Ovary (tissue), 3 donors: ENCODE data around the gene FARP1.

ENCODE experiments used
- EP300 ChIP-seq: sonication (generic); formaldehyde crosslinking; IDR thresholded peaks from one replicate; pipeline ENCODE4 v1.6.1; 2017; ENCODE audit warnings: antibody characterized with exemption
- POLR2A ChIP-seq: fragments of 450-650 bp; IDR thresholded peaks from one replicate; pipeline ENCODE4 v1.6.1; 2017; ENCODE audit warnings: antibody characterized with exemption, mild to moderate bottlenecking, moderate library complexity
- TF ChIP-seq, protein P1 (sequence below), 3 donors: fragments of 450-650 bp in 2 of 3; fragments of 200-600 bp in 1 of 3; IDR thresholded peaks; one replicate each; pipeline versions ENCODE4 v1.5.1 to v1.8.0; 2016 to 2022; ENCODE audit warnings: antibody characterized with exemption in 3 of 3, mild to moderate bottlenecking in 1 of 3
- donor health status: DM: no; HTN: no; CAD: no.

DNA sequence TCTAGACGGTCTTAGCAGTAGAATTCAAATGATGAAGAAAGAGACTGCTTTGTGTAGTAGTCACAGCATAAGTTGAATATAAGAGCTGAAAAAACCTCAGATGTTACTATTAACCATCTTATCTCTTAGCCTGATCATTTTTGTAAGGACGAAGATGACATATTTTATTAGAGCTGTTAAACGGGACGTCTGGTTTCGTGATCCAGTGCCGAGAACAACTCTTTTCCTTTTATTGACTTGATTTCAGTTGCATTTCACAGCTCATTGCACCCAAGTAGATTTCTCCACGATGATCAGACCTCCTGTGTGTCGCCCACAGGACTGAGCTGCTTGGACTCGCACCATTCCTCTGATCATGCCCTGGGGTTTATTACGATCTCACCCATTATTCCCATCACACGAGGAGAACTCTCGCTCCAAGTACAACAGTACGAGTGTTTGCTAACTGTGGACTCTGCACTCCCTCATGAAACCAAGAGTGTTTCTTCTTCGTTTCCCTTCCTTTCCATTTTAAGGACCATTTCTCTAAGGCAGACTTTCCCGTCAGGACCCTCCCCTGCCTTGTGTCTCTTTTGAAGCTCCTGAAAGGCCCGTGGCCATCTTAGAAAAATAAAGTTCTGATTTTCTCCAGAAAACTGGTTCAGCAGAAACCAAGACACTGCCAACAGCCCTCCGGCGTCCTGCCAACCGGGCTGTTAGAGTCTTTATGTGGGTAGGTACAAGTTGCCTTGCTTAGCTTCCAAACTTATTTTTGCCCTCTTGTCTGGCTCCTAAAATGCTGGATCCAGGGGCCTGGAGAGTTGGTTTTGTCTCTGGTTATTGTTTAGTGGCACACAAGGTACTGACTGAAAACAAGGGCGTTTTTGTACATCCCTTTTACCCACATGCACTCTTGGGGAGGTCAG is 82.4 kb downstream of the FARP1 start:
- TF ChIP-seq, protein P1, sequence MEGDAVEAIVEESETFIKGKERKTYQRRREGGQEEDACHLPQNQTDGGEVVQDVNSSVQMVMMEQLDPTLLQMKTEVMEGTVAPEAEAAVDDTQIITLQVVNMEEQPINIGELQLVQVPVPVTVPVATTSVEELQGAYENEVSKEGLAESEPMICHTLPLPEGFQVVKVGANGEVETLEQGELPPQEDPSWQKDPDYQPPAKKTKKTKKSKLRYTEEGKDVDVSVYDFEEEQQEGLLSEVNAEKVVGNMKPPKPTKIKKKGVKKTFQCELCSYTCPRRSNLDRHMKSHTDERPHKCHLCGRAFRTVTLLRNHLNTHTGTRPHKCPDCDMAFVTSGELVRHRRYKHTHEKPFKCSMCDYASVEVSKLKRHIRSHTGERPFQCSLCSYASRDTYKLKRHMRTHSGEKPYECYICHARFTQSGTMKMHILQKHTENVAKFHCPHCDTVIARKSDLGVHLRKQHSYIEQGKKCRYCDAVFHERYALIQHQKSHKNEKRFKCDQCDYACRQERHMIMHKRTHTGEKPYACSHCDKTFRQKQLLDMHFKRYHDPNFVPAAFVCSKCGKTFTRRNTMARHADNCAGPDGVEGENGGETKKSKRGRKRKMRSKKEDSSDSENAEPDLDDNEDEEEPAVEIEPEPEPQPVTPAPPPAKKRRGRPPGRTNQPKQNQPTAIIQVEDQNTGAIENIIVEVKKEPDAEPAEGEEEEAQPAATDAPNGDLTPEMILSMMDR (IDR thresholded peaks at IDR 0.05), result no peak
- TF ChIP-seq POLR2A (no peak), EP300 (no peak)
